ENCODE data around the gene MTMR10.

Gene MTMR10

GRCh38 chr15:31035610-31036009 lies 44.2 kb upstream of the MTMR10 start:
- ChIA-PET CTCF (no interaction called here), POLR2A (no interaction called here)
- no peak for TF ChIP-seq CTCF (IDR thresholded peaks at IDR 0.05; ENCODE audit: insufficient read depth, low read length, missing control alignments)
- no peak overlapping the region for H3K4me3 ChIP-seq (ENCODE audit: low read depth, low read length)
- no peak for DNase-seq (ENCODE audit: low read depth, low spot score)

GRCh38 chr15:31034152-31034551 lies 42.7 kb upstream of the MTMR10 start:
- no peak for DNase-seq (ENCODE audit: low read depth, low spot score)
- CTCF ChIA-PET: no interaction called here
- no peak overlapping the region for H3K4me3 ChIP-seq (ENCODE audit: low read depth, low read length)
- POLR2A ChIA-PET: no interaction called here
- TF ChIP-seq CTCF (IDR thresholded peaks at IDR 0.05; ENCODE audit: insufficient read depth, low read length, missing control alignments): no peak

- ChIA-PET CTCF (interaction anchor here (1.4 kb wide), 1 partner anchor 10 kb away, joined by 3 read pairs; no protein-coding TSS in a partner anchor), POLR2A (no interaction called here)
- no peak for TF ChIP-seq CTCF (IDR thresholded peaks at IDR 0.05; ENCODE audit: insufficient read depth, low read length, missing control alignments)
- peak; percentile 60 for DNase-seq (ENCODE audit: low read depth, low spot score)
- H3K4me3 ChIP-seq (ENCODE audit: low read depth, low read length): no peak overlapping the region
Measured at GRCh38 chr15:31032961-31033371, 41.5 kb upstream of the MTMR10 start.

GRCh38 chr15:31031471-31032067 lies 40.1 kb upstream of the MTMR10 start:
- POLR2A ChIA-PET: no interaction called here
- CTCF ChIA-PET: no interaction called here
- no peak for DNase-seq (ENCODE audit: low read depth, low spot score)
- TF ChIP-seq CTCF (IDR thresholded peaks at IDR 0.05; ENCODE audit: insufficient read depth, low read length, missing control alignments): no peak
- H3K4me3 ChIP-seq (ENCODE audit: low read depth, low read length): no peak overlapping the region

- CTCF ChIA-PET: interaction anchor here (2.2 kb wide), 1 partner anchor 101 kb away, joined by 8 read pairs; no protein-coding TSS in a partner anchor
- TF ChIP-seq CTCF (IDR thresholded peaks at IDR 0.05; ENCODE audit: insufficient read depth, low read length, missing control alignments): no peak
- no peak for DNase-seq (ENCODE audit: low read depth, low spot score)
- no peak overlapping the region for H3K4me3 ChIP-seq (ENCODE audit: low read depth, low read length)
- POLR2A ChIA-PET: no interaction called here
Measured at GRCh38 chr15:31027910-31028578, 36.6 kb upstream of the MTMR10 start.

GRCh38 chr15:31025996-31026395 lies 34.6 kb upstream of the MTMR10 start:
- CTCF ChIA-PET: interaction anchor here (1.0 to 2.2 kb wide), 4 partner anchors 9 to 103 kb away, joined by 3 to 8 read pairs (median 4); no protein-coding TSS in a partner anchor
- POLR2A ChIA-PET: no interaction called here
- TF ChIP-seq CTCF (IDR thresholded peaks at IDR 0.05; ENCODE audit: insufficient read depth, low read length, missing control alignments): no peak
- DNase-seq (ENCODE audit: low read depth, low spot score): no peak
- no peak overlapping the region for H3K4me3 ChIP-seq (ENCODE audit: low read depth, low read length)

Measured in AG04449 (cell line).